Keratinocyte (primary cell): ENCODE measurements around the gene ATP1A1. TPM values are rescaled to one million over a fixed set of nuclear protein-coding genes. Genes with fewer than 3 reads are reported as not detected.

ENCODE experiments used
- DNase-seq: peaks from one replicate; pipeline ENCODE4 v3.0.0-alpha.2; 2011; ENCODE audit warnings: low read depth, missing footprints, low spot score
- FAIRE-seq: peaks from 2 replicates; lab custom pipeline; 2011; peaks lifted over from hg19 to GRCh38; lab: Jason Lieb, UNC
- H2AFZ ChIP-seq: 2 replicates; pipeline ENCODE4 v1.6.0; 2012; ENCODE audit warnings: low read length, control low read depth, inconsistent platforms; ENCODE audit not compliant: control insufficient read depth
- H3K27ac ChIP-seq: 2 replicates; pipeline ENCODE4 v1.5.1; 2011; ENCODE audit warnings: low read length; ENCODE audit not compliant: control insufficient read depth, insufficient read depth
- H3K27me3 ChIP-seq: 3 replicates; pipeline ENCODE4 v1.6.0; 2011; ENCODE audit warnings: low read length; ENCODE audit not compliant: control insufficient read depth, insufficient read depth; ENCODE audit errors: extremely low read depth
- H3K36me3 ChIP-seq, 2 experiments: 2 replicates in 1 of 2; 3 replicates in 1 of 2; pipeline ENCODE4 v1.5.1; 2011; ENCODE audit warnings: low read length in 2 of 2, mild to moderate bottlenecking in 1 of 2; ENCODE audit not compliant: control insufficient read depth in 2 of 2, insufficient read depth in 2 of 2; ENCODE audit errors: extremely low read depth in 1 of 2
- H3K4me1 ChIP-seq: 3 replicates; pipeline ENCODE4 v1.5.1; 2011; ENCODE audit warnings: low read length; ENCODE audit not compliant: control insufficient read depth, insufficient read depth; ENCODE audit errors: extremely low read depth
- H3K4me2 ChIP-seq: 3 replicates; pipeline ENCODE4 v1.6.0; 2011; ENCODE audit warnings: low read depth, low read length; ENCODE audit not compliant: control insufficient read depth, insufficient read depth; ENCODE audit errors: extremely low read depth
- H3K4me3 ChIP-seq, 3 experiments: fragments of 200-600 bp in 1 of 3; sonication (generic) in 1 of 3; 2 replicates in 2 of 3; 3 replicates in 1 of 3; pipeline ENCODE4 v1.5.1; 2011 to 2016; ENCODE audit warnings: low read length in 3 of 3, mild to moderate bottlenecking in 3 of 3, control low read depth in 2 of 3, inconsistent platforms in 1 of 3, low read depth in 1 of 3, mixed read lengths in 1 of 3, mixed run types in 1 of 3, moderate library complexity in 1 of 3; ENCODE audit not compliant: control insufficient read depth in 2 of 3, insufficient read depth in 2 of 3; ENCODE audit errors: extremely low read depth in 1 of 3
- H3K79me2 ChIP-seq: 2 replicates; pipeline ENCODE4 v1.6.0; 2012; ENCODE audit warnings: low read length; ENCODE audit not compliant: control insufficient read depth, insufficient read depth
- H3K9ac ChIP-seq: 3 replicates; pipeline ENCODE4 v1.6.0; 2011; ENCODE audit warnings: low read length; ENCODE audit not compliant: control insufficient read depth, insufficient read depth; ENCODE audit errors: extremely low read depth
- H3K9me1 ChIP-seq: 3 replicates; pipeline ENCODE4 v1.6.0; 2011; ENCODE audit warnings: low read length; ENCODE audit not compliant: control insufficient read depth, insufficient read depth; ENCODE audit errors: extremely low read depth
- H3K9me3 ChIP-seq: 2 replicates; pipeline ENCODE4 v1.5.1; 2012; ENCODE audit warnings: low read depth, low read length; ENCODE audit not compliant: control insufficient read depth
- H4K20me1 ChIP-seq: 3 replicates; pipeline ENCODE4 v1.6.0; 2011; ENCODE audit warnings: low read length; ENCODE audit not compliant: control insufficient read depth, insufficient read depth; ENCODE audit errors: extremely low read depth
- CTCF ChIP-seq, 3 experiments: IDR thresholded peaks in 1 of 3; conservative IDR thresholded peaks in 1 of 3; optimal IDR thresholded peaks in 1 of 3; 2 replicates in 2 of 3; 3 replicates in 1 of 3; pipeline versions ENCODE3 to v1.5.1; 2011; ENCODE audit warnings: low read length in 3 of 3, mild to moderate bottlenecking in 3 of 3, moderate library complexity in 2 of 3, control low read depth in 1 of 3, inconsistent platforms in 1 of 3; ENCODE audit not compliant: insufficient read depth in 2 of 3; ENCODE audit errors: extremely low read depth in 1 of 3
- EZH2 ChIP-seq: IDR thresholded peaks from one replicate; pipeline ENCODE4 v1.6.1; 2012; ENCODE audit warnings: inconsistent platforms, mild to moderate bottlenecking, low read length, moderate library complexity
- dilution Hi-C: fragments of 300-500 bp; cut with MboI; formaldehyde crosslinking; loops from one replicate; pipeline ENCODE4 v1.7.0; 2020; ENCODE audit warnings: low sequenced_read_pairs; ENCODE audit not compliant: extremely low pct_ligation_motif_present
- polyA plus RNA-seq, 5 experiments: library from polyadenylated mRNA; depleted of rRNA in 3 of 5; stranded (reverse) in 3 of 5; stranded (forward) in 1 of 5; unstranded in 1 of 5; fragments of >200 nt; gene quantifications; 1 replicate in 1 of 5; 2 replicates in 3 of 5; 3 replicates in 1 of 5; pipeline versions ENCODE4 v1.2.1 to v1.2.3, GENCODE V29; 2011 to 2012; ENCODE audit warnings: missing spikeins in 2 of 5, low read depth in 1 of 5, low replicate concordance in 1 of 5

ATP1A1 gene
- polyA plus RNA-seq, 1 donor (not counting 4 experiments of a cell fraction or from before 2014, with no cell fraction given) = 357 TPM

DNA sequence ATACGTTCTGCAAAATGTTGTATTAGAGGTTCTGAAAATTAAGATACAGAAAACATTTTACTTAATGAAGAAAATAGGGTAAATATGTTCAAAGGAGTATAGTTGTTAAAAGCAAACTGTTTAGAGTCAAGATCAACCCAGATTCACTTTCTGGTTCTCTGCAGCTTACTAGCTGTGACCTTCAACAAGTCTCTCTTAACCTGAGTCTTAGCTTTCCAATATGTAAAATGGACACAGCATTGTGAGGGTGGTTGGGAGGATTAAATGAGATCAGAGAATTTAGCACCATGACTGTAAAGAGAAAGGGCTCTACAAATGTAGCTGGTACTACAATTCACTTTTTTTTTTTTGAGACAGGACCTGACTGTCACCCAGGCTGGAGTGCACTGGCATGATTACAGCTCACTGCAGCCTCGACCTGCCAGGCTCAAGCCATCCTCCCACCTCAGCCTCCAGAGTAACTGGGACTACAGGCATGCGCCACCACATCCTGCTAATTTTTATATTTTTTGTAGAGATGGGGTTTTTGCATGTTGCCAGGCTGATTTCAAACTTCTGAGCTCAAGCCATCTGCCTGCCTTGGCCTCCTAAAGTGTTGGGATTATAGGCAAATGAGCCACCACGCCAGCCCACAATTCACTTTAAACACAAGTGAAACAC is 43.9 kb downstream of the ATP1A1 start:
- TF ChIP-seq EZH2 (no peak), CTCF (optimal IDR thresholded peaks at IDR 0.05 in 1 of 3, IDR thresholded peaks at IDR 0.05 in 1 of 3, conservative IDR thresholded peaks at IDR 0.05 in 1 of 3; ENCODE audit: extremely low read depth in 1 of 3, insufficient read depth in 2 of 3, low read length in 3 of 3) (no peak)
- DNase-seq (no peak), FAIRE-seq (no peak)
- peak overlapping the region; percentile 91 for H3K9ac ChIP-seq
- no peaks in the 10 kb centered on the region for H3K27me3 ChIP-seq
- dilution Hi-C loops = no loop called here
- no peaks in the 10 kb centered on the region for H3K9me1 ChIP-seq
- H3K4me1 ChIP-seq = peaks cover 20% of the 10 kb centered on the region
- H3K27ac ChIP-seq = no peak overlapping the region
- no peaks in the 10 kb centered on the region for H4K20me1 ChIP-seq
- no peak overlapping the region for H2AFZ ChIP-seq
- H3K9me3 ChIP-seq = no peaks in the 10 kb centered on the region
- no peak overlapping the region for H3K4me3 ChIP-seq
- H3K36me3 ChIP-seq = no peaks in the 10 kb centered on the region
- H3K79me2 ChIP-seq = peaks cover 7% of the 10 kb centered on the region
- peak overlapping the region; percentile 96 for H3K4me2 ChIP-seq

DNA sequence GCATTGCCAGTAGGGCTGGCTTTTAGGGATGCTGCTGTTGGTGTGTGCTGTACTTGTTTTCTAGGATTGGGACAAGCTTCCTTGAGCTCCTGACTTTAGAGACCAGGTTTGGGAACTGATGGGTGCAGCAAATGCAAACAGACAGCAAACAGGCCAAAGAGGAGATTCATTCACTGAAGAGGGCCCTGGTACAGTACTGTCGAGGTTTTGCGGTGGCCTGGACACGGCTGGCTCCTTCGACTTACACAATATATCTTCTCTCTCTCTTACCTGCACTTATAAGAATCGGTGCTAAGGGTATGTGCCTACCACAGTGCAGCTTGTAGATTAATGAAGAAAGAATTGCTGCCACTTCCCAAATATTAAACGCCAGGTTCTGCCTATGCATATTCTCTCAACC is 44.6 kb downstream of the ATP1A1 start:
- Histone ChIP-seq H3K9me1 (no peaks in the 10 kb centered on the region), H3K27ac (peak overlapping the region; percentile 86), H4K20me1 (no peaks in the 10 kb centered on the region), H3K9ac (peak overlapping the region; percentile 91), H3K4me1 (peaks cover 20% of the 10 kb centered on the region), H3K4me2 (peak overlapping the region; percentile 96), H2AFZ (peak overlapping the region; percentile 100), H3K36me3 (no peaks in the 10 kb centered on the region), H3K27me3 (no peaks in the 10 kb centered on the region), H3K79me2 (peaks cover 7% of the 10 kb centered on the region), H3K4me3 (peak overlapping the region; percentile 64 to 92 (median 66)), H3K9me3 (no peaks in the 10 kb centered on the region)
- dilution Hi-C loops = no loop called here
- DNase-seq = no peak
- FAIRE-seq = no peak
- TF ChIP-seq EZH2 = no peak
